Upper lobe of left lung (tissue), 6 donors: ENCODE results near the gene HRH1. TPM values are rescaled to one million over a fixed set of nuclear protein-coding genes. Genes with fewer than 3 reads are reported as not detected.

Source experiments
- ATAC-seq, 2 donors: fragments of 200-7000 bp; cut with Tn5 transposase; one replicate each; pipeline ENCODE4 v1.9.1; 2022; ENCODE audit warnings: mild to moderate bottlenecking in 2 of 2, moderate library complexity in 2 of 2; ENCODE audit not compliant: low FRiP score in 2 of 2
- DNase-seq, 2 donors: peaks; one replicate each; pipeline ENCODE4 v3.0.0-alpha.2; 2019 to 2020
- H3K27ac ChIP-seq, 4 donors: fragments of 200-600 bp; sonication (generic); one replicate each; pipeline ENCODE4 v1.5.1; 2016 to 2019
- H3K27me3 ChIP-seq, 4 donors: fragments of 200-600 bp; sonication (generic); one replicate each; pipeline ENCODE4 v1.5.1; 2017 to 2019
- H3K36me3 ChIP-seq, 4 donors: fragments of 200-600 bp; sonication (generic); one replicate each; pipeline ENCODE4 v1.5.1; 2016 to 2019
- H3K4me1 ChIP-seq, 4 donors: fragments of 200-600 bp; sonication (generic); one replicate each; pipeline ENCODE4 v1.5.1; 2018 to 2019
- H3K4me3 ChIP-seq, 4 donors: fragments of 200-600 bp; sonication (generic); one replicate each; pipeline ENCODE4 v1.5.1; 2017 to 2019; ENCODE audit warnings: mild to moderate bottlenecking in 2 of 4, moderate library complexity in 1 of 4
- H3K9me3 ChIP-seq, 4 donors: fragments of 200-600 bp; sonication (generic); one replicate each; pipeline ENCODE4 v1.5.1; 2018 to 2019
- EP300 ChIP-seq, 4 donors: sonication (generic); formaldehyde crosslinking; IDR thresholded peaks; one replicate each; pipeline ENCODE4 v1.5.1; 2017; ENCODE audit warnings: antibody characterized with exemption in 4 of 4, control low read depth in 2 of 4
- POLR2A ChIP-seq, 4 donors: fragments of 450-650 bp; IDR thresholded peaks; one replicate each; pipeline ENCODE4 v1.5.1; 2016 to 2017; ENCODE audit warnings: antibody characterized with exemption in 4 of 4, mild to moderate bottlenecking in 2 of 4
- POLR2AphosphoS5 ChIP-seq, 2 donors: sonication (generic); formaldehyde crosslinking; IDR thresholded peaks; one replicate each; pipeline ENCODE4 v1.5.1; 2017; ENCODE audit warnings: antibody characterized with exemption in 2 of 2
- WGBS, 2 donors: methylation state at CpG; one replicate each; pipeline ENCODE4 v1.1.5; 2017 to 2018; 5-methylcytosine and 5-hydroxymethylcytosine counted together
- small RNA-seq, 4 donors: library from RNA; depleted of rRNA; stranded (forward); fragments of <200 nt; gene quantifications; one replicate each; pipeline ENCODE3, GENCODE V24; 2016
- total RNA-seq, 6 donors: library from RNA; depleted of rRNA in 4 of 6; stranded (reverse); fragments of >200 nt in 4 of 6; gene quantifications; one replicate each; pipeline versions ENCODE4 v1.1.0 to v1.2.1, GENCODE V29; 2016 to 2021
- TF ChIP-seq, protein P1 (sequence below), 6 experiments: fragments of 450-650 bp in 4 of 6; fragments of 200-600 bp in 2 of 6; sonication (generic) in 2 of 6; IDR thresholded peaks; one replicate each; pipeline ENCODE4 v1.5.1; 2016 to 2019; ENCODE audit warnings: antibody characterized with exemption in 6 of 6
- donor health status: DM: no; HTN: no; CAD: no; lungs with moderate emphysema.
- donor health status: DM: no; HTN: yes; CAD: no; lungs with severe emphysema.

Gene HRH1
- total RNA-seq, 6 donors from 2014 or later = 2.9 to 13.4 (median 3.7) TPM

DNA sequence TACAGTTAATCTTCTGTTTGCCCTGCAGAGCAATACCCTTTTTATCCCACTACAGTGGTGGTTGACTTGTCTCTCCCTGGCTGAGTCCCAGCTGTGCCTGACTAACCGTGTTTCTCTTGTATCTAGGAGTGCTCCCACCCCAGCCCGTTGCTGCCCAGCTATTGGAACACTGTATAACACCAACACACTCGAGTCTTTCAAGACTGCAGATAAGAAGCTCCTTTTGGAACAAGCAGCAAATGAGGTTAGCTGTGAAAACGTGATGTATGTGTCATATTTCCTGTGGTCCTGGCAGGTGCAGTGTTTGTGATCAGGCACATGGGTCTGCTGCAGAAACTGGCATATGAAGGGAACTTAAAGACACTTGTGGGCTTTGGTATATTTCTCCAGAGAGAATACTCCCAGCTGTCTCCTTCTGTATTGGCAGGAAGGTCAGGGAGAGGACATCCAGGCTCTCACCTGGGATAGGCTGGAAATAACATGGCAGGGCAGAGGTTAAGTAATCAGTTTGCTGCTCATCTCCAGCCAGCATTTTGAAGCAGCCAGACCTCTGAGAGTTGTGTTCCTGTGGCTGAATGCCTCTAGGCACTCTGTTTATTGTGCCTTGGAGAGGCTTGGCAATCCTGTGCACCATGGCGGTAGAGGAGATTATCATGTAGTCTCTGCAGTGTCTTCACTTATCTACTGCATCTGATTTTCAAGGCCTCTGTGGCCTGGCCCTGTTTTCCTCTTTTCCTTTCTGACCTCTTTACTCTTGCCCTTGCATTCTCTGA is 152.7 kb downstream of the HRH1 start:
- 36 to 59% methylated on average over 5 of the region's 5 CpGs for WGBS, 2 donors
- Histone ChIP-seq H3K9me3 (no peaks in the 10 kb centered on the region), H3K4me1 (peaks cover 0 to 19% (median 8%) of the 10 kb centered on the region in 4 donors), H3K36me3 (peaks cover 6 to 73% (median 41%) of the 10 kb centered on the region in 4 donors), H3K4me3 (no peak overlapping the region), H3K27me3 (no peaks in the 10 kb centered on the region), H3K27ac (peak overlapping the region in 2 of 4 donors; percentile 38 to 63)
- no peak for ATAC-seq
- TF ChIP-seq, protein P1, sequence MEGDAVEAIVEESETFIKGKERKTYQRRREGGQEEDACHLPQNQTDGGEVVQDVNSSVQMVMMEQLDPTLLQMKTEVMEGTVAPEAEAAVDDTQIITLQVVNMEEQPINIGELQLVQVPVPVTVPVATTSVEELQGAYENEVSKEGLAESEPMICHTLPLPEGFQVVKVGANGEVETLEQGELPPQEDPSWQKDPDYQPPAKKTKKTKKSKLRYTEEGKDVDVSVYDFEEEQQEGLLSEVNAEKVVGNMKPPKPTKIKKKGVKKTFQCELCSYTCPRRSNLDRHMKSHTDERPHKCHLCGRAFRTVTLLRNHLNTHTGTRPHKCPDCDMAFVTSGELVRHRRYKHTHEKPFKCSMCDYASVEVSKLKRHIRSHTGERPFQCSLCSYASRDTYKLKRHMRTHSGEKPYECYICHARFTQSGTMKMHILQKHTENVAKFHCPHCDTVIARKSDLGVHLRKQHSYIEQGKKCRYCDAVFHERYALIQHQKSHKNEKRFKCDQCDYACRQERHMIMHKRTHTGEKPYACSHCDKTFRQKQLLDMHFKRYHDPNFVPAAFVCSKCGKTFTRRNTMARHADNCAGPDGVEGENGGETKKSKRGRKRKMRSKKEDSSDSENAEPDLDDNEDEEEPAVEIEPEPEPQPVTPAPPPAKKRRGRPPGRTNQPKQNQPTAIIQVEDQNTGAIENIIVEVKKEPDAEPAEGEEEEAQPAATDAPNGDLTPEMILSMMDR (IDR thresholded peaks at IDR 0.05) = no peak
- TF ChIP-seq POLR2AphosphoS5 (IDR thresholded peaks at IDR 0.05) (no peak), EP300 (IDR thresholded peaks at IDR 0.05) (no peak), POLR2A (IDR thresholded peaks at IDR 0.05) (no peak)
- DNase-seq = no peak

- no peaks in the 10 kb centered on the region for H3K9me3 ChIP-seq
- ATAC-seq = peak in 1 of 2 donors; percentile 83
- WGBS, 2 donors = 78 to 79% methylated on average over 6 of the region's 6 CpGs
- TF ChIP-seq POLR2A (IDR thresholded peaks at IDR 0.05) (peak in 1 of 4 donors; percentile 19), POLR2AphosphoS5 (IDR thresholded peaks at IDR 0.05) (no peak), EP300 (IDR thresholded peaks at IDR 0.05) (no peak)
- TF ChIP-seq, protein P1 (IDR thresholded peaks at IDR 0.05) = no peak
- peaks cover 0 to 14% (median 8%) of the 10 kb centered on the region in 4 donors for H3K4me1 ChIP-seq
- no peaks in the 10 kb centered on the region for H3K27me3 ChIP-seq
- no peak for DNase-seq
- H3K27ac ChIP-seq = peak overlapping the region in 2 of 4 donors; percentile 38 to 63
- no peak overlapping the region for H3K4me3 ChIP-seq
- peaks cover 6 to 74% (median 43%) of the 10 kb centered on the region in 4 donors for H3K36me3 ChIP-seq
These were observed 153.6 kb downstream of the HRH1 start for GRCh38 chr3:11307830-11308432.

GRCh38 chr3:11310258-11310657 is 156.0 kb downstream of the HRH1 start:
- DNase-seq = no peak
- H3K4me1 ChIP-seq = peaks cover 0 to 14% (median 7%) of the 10 kb centered on the region in 4 donors
- H3K4me3 ChIP-seq = no peak overlapping the region
- no peaks in the 10 kb centered on the region for H3K9me3 ChIP-seq
- no peak for ATAC-seq
- TF ChIP-seq EP300 (IDR thresholded peaks at IDR 0.05) (no peak), POLR2A (IDR thresholded peaks at IDR 0.05) (no peak), POLR2AphosphoS5 (IDR thresholded peaks at IDR 0.05) (no peak)
- TF ChIP-seq, protein P1 (IDR thresholded peaks at IDR 0.05) = no peak
- H3K27me3 ChIP-seq = no peaks in the 10 kb centered on the region
- WGBS, 2 donors = 86 to 94% methylated on average over 5 of the region's 5 CpGs
- no peak overlapping the region for H3K27ac ChIP-seq
- H3K36me3 ChIP-seq = peaks cover 6 to 91% (median 54%) of the 10 kb centered on the region in 4 donors

DNA sequence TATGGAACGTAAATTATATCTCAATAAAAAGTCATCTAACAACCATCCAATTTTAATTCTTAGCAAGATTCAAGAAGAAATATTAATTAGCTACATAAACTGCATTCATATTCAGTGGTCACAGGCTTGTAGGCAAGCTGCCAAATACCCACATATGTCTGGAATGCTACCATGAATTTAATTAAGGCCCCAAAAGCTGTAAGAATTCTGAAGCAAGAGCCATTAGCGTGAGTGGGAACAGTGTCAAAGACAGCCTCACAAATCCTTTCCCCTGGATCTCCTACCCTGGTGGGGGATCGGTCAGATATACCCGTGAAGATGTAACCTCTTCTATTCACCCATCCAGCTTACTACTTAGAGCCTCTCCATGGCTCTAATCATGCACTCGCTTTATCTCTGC is 157.9 kb downstream of the HRH1 start:
- 97 to 98% methylated on average over 5 of the region's 5 CpGs for WGBS, 2 donors
- no peak overlapping the region for H3K27ac ChIP-seq
- TF ChIP-seq, protein P1 (IDR thresholded peaks at IDR 0.05) = no peak
- no peak for TF ChIP-seq EP300 (IDR thresholded peaks at IDR 0.05)
- no peak for TF ChIP-seq POLR2A (IDR thresholded peaks at IDR 0.05)
- TF ChIP-seq POLR2AphosphoS5 (IDR thresholded peaks at IDR 0.05) = no peak
- peaks cover 4 to 95% (median 66%) of the 10 kb centered on the region in 4 donors for H3K36me3 ChIP-seq
- H3K4me1 ChIP-seq = no peaks in the 10 kb centered on the region
- no peaks in the 10 kb centered on the region for H3K9me3 ChIP-seq
- ATAC-seq = no peak
- no peak overlapping the region for H3K4me3 ChIP-seq
- DNase-seq = no peak
- H3K27me3 ChIP-seq = no peaks in the 10 kb centered on the region

Small RNA genes lying within 50 kb of the gene (small RNA-seq; reads per million reads assigned to genes)
- gene AC083855.1 = 0 reads per million in 4 donors

Other genes with a start within 250 kb of the HRH1 start
- 10 to 100 TPM in 1 of 6 donors, 1 to 10 TPM in 1, under 1 TPM in 4; 0.46 to 11.5 (median 0.88) TPM for gene SLC6A1, start 161.7 kb upstream of the HRH1 start, total RNA-seq
- 100 to 1,000 TPM in 2 of 6 donors, 10 to 100 TPM in 4; 52.4 to 195 (median 74.1) TPM for gene ATG7, start 117.9 kb downstream of the HRH1 start, total RNA-seq